Chondrocyte (in vitro differentiated cells): ENCODE results near the gene ITK. TPM values are rescaled to one million over a fixed set of nuclear protein-coding genes. Genes with fewer than 3 reads are reported as not detected.
"Not testable (repeated sequence)": the region's sequence is repeated elsewhere in the genome, so short reads cannot be mapped to it uniquely, and the experiment has no call there.

Experiments
- DNase-seq: peaks from one replicate; pipeline ENCODE4 v3.0.0; 2021; ENCODE audit warnings: mixed read lengths, low spot score
- H3K27ac Mint-ChIP-seq: one replicate; pipeline ENCODE4 v1.8.0; 2021; ENCODE audit warnings: mild to moderate bottlenecking, moderate library complexity, mixed read lengths; ENCODE audit not compliant: unreplicated experiment
- H3K27me3 Mint-ChIP-seq: 2 replicates; pipeline ENCODE4 v1.8.0; 2021; ENCODE audit warnings: low read depth, mixed read lengths
- H3K36me3 Mint-ChIP-seq: 2 replicates; pipeline ENCODE4 v1.8.0; 2021; ENCODE audit warnings: low read depth, mixed read lengths
- H3K4me1 Mint-ChIP-seq: 2 replicates; pipeline ENCODE4 v1.8.0; 2021; ENCODE audit warnings: low read depth, mild to moderate bottlenecking, mixed read lengths
- H3K4me3 Mint-ChIP-seq: one replicate; pipeline ENCODE4 v1.8.0; 2021; ENCODE audit warnings: mild to moderate bottlenecking, moderate library complexity, mixed read lengths; ENCODE audit not compliant: unreplicated experiment
- H3K9me3 Mint-ChIP-seq: 2 replicates; pipeline ENCODE4 v1.8.0; 2021; ENCODE audit warnings: low read depth, mixed read lengths
- CTCF ChIP-seq: fragments of 200-600 bp; sonication (generic); IDR thresholded peaks from 2 replicates; pipeline ENCODE4 v1.5.0; 2021; ENCODE audit warnings: antibody characterized with exemption, mild to moderate bottlenecking, moderate library complexity
- total RNA-seq: library from RNA; stranded (reverse); gene quantifications from 3 replicates; pipeline ENCODE4 v1.2.1, GENCODE V29; 2021

ITK gene
- total RNA-seq, 1 donor from 2014 or later: not detected

DNA sequence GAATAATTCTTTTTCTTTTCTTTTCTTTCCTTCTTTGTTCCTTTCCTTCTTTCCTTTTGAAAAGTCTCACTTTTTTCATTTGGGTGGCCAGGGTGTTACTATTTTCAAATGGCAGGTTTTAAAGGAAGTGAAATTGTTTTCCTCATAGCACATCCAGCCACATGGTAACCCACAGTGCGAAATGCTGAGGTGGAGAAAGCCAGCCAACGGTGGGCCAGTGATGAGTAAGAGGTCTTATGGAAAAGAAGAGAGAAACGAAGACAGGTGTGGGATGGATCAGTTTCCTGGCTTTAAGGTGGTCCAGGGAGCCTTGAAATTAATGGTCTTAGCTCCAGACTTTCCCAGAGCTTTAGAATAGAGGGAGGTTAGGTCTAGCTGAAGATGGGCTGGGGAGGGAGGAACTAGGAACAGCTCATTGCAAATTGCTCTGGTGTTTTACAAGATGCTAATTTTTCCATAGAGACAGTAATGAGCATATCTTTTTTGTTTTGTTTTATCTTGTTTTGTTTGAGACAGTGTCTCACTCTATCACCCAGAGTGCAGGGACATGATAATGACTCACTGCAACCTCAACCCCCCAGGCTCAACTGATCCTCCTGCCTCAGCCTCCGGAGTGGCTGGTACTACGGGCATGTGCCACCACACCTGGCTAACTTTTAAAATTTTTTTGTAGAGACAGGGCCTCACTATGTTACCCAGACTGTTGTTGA is 17.8 kb downstream of the ITK start:
- no peaks in the 10 kb centered on the region for H3K4me1 Mint-ChIP-seq
- H3K27ac Mint-ChIP-seq: no peak overlapping the region
- no peak for TF ChIP-seq CTCF
- peaks cover 50% of the 10 kb centered on the region for H3K27me3 Mint-ChIP-seq
- DNase-seq: no peak
- no peaks in the 10 kb centered on the region for H3K9me3 Mint-ChIP-seq
- H3K36me3 Mint-ChIP-seq: no peaks in the 10 kb centered on the region
- H3K4me3 Mint-ChIP-seq: no peak overlapping the region

DNA sequence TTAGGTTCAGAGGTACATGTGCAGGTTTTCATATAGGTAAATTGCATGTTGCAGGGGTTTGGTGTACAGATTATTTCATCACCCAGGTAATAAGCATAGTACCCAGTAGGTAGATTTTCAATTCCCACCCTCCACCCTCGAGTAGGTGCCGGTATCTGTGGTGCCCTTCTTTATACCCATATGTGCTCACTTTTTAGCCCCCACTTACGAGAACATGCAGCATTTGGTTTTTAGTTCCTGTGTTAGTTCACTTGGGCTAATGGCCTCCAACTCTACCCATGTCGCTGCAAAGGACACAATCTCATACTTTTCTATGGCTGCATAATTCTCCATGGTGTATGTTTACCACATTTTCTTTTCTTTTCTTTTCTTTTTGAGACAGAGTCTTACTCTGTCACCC is 21.2 kb downstream of the ITK start:
- no peak overlapping the region for H3K27ac Mint-ChIP-seq
- H3K9me3 Mint-ChIP-seq: no peaks in the 10 kb centered on the region
- TF ChIP-seq CTCF: no peak

GRCh38 chr5:157203417-157203816 is 22.8 kb downstream of the ITK start:
- TF ChIP-seq CTCF: no peak
- DNase-seq: no peak
- peaks cover 20% of the 10 kb centered on the region for H3K27me3 Mint-ChIP-seq
- H3K4me1 Mint-ChIP-seq: no peaks in the 10 kb centered on the region
- H3K36me3 Mint-ChIP-seq: no peaks in the 10 kb centered on the region
- H3K27ac Mint-ChIP-seq: no peak overlapping the region
- no peaks in the 10 kb centered on the region for H3K9me3 Mint-ChIP-seq
- no peak overlapping the region for H3K4me3 Mint-ChIP-seq

More for the DNA sequence above, 21.2 kb downstream of the ITK start:
- no peak for DNase-seq
- H3K4me1 Mint-ChIP-seq: no peaks in the 10 kb centered on the region
- H3K4me3 Mint-ChIP-seq: no peak overlapping the region
- peaks cover 30% of the 10 kb centered on the region for H3K27me3 Mint-ChIP-seq
- no peaks in the 10 kb centered on the region for H3K36me3 Mint-ChIP-seq

- Mint-ChIP-seq H3K9me3 (no peaks in the 10 kb centered on the region), H3K4me3 (no peak overlapping the region), H3K27me3 (peaks cover 15% of the 10 kb centered on the region), H3K36me3 (no peaks in the 10 kb centered on the region), H3K27ac (no peak overlapping the region), H3K4me1 (no peaks in the 10 kb centered on the region)
- DNase-seq: no peak
- TF ChIP-seq CTCF: no peak
These were observed 24.1 kb downstream of the ITK start for GRCh38 chr5:157204765-157205164.

GRCh38 chr5:157205708-157206107 is 25.1 kb downstream of the ITK start:
- Mint-ChIP-seq H3K9me3 (no peaks in the 10 kb centered on the region), H3K4me3 (no peak overlapping the region), H3K36me3 (no peaks in the 10 kb centered on the region), H3K27ac (no peak overlapping the region), H3K27me3 (peaks cover 10% of the 10 kb centered on the region), H3K4me1 (peaks cover 5% of the 10 kb centered on the region)
- TF ChIP-seq CTCF: no peak
- no peak for DNase-seq

- not testable (repeated sequence) for H3K4me3 Mint-ChIP-seq
These were observed 30.0 kb downstream of the ITK start for GRCh38 chr5:157210652-157211051.

More at GRCh38 chr5:157210652-157211051, 30.0 kb downstream of the ITK start:
- not testable (repeated sequence) for H3K27me3 Mint-ChIP-seq, H3K36me3 Mint-ChIP-seq, DNase-seq, H3K9me3 Mint-ChIP-seq
- Mint-ChIP-seq H3K27ac (peak overlapping the region; percentile 62), H3K4me1 (peaks cover 11% of the 10 kb centered on the region)
